ENCODE data around the gene GBF1.

DNA sequence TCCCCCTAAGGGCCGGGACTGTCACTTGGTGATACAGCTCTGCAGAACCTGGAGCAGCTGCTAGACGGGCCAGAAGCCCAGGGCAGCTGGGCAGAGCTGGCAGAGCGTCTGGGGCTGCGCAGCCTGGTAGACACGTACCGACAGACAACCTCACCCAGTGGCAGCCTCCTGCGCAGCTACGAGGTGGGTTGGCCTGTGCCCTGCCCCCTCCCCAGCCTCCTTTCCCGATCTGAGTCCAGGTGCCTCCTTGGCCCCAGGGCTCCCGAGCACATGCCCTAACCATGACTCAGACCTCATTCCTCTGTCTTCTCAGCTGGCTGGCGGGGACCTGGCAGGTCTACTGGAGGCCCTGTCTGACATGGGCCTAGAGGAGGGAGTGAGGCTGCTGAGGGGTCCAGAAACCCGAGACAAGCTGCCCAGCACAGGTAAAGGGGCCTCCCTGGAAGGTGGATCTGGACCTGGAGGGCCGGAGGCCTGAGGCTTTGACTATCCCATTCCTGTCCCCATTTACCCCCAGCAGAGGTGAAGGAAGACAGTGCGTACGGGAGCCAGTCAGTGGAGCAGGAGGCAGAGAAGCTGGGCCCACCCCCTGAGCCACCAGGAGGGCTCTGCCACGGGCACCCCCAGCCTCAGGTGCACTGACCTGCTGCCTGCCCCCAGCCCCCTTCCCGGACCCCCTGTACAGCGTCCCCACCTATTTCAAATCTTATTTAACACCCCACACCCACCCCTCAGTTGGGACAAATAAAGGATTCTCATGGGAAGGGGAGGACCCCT lies 156.6 kb downstream of the GBF1 start:
- TF ChIP-seq, protein P1, sequence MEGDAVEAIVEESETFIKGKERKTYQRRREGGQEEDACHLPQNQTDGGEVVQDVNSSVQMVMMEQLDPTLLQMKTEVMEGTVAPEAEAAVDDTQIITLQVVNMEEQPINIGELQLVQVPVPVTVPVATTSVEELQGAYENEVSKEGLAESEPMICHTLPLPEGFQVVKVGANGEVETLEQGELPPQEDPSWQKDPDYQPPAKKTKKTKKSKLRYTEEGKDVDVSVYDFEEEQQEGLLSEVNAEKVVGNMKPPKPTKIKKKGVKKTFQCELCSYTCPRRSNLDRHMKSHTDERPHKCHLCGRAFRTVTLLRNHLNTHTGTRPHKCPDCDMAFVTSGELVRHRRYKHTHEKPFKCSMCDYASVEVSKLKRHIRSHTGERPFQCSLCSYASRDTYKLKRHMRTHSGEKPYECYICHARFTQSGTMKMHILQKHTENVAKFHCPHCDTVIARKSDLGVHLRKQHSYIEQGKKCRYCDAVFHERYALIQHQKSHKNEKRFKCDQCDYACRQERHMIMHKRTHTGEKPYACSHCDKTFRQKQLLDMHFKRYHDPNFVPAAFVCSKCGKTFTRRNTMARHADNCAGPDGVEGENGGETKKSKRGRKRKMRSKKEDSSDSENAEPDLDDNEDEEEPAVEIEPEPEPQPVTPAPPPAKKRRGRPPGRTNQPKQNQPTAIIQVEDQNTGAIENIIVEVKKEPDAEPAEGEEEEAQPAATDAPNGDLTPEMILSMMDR (IDR thresholded peaks at IDR 0.05; ENCODE audit: poor library complexity), result no peak
- TF ChIP-seq EZH2 (IDR thresholded peaks at IDR 0.05; ENCODE audit: borderline replicate concordance), result no peak

Data from hepatocyte (in vitro differentiated cells).